ENCODE results near the gene TMEM109.

TMEM109 gene

DNA sequence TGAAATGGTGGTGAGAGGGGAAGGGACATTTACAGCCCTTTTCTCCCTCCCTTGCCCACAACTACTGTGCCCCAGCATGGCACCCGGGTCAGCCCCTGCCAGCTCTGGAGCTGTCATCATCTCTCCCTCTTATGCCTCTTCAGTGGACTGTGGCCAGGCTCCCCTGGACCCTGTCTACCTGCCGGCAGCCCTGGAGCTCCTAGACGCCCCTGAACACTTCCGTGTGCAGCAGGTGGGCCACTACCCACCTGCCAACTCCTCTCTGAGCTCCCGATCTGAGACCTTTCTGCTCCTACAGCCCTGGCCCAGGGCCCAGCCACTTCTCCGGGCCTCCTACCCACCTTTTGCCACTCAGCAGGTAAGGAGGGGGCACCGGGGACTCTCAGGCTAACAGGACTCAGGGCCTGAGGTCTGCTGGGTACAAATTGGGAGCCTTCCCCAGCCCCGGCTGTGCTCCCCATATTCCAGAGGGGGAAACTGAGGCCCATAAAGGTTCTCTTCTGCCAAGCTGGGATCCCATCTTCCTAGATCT lies 13.2 kb downstream of the TMEM109 start:
- no peak overlapping the region for H3K4me2 ChIP-seq
- TF ChIP-seq, protein P1, sequence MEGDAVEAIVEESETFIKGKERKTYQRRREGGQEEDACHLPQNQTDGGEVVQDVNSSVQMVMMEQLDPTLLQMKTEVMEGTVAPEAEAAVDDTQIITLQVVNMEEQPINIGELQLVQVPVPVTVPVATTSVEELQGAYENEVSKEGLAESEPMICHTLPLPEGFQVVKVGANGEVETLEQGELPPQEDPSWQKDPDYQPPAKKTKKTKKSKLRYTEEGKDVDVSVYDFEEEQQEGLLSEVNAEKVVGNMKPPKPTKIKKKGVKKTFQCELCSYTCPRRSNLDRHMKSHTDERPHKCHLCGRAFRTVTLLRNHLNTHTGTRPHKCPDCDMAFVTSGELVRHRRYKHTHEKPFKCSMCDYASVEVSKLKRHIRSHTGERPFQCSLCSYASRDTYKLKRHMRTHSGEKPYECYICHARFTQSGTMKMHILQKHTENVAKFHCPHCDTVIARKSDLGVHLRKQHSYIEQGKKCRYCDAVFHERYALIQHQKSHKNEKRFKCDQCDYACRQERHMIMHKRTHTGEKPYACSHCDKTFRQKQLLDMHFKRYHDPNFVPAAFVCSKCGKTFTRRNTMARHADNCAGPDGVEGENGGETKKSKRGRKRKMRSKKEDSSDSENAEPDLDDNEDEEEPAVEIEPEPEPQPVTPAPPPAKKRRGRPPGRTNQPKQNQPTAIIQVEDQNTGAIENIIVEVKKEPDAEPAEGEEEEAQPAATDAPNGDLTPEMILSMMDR (conservative IDR thresholded peaks at IDR 0.05; ENCODE audit: low read depth, low read length), result no peak
- no peaks in the 10 kb centered on the region for H3K36me3 ChIP-seq (ENCODE audit: insufficient read depth)

DNA sequence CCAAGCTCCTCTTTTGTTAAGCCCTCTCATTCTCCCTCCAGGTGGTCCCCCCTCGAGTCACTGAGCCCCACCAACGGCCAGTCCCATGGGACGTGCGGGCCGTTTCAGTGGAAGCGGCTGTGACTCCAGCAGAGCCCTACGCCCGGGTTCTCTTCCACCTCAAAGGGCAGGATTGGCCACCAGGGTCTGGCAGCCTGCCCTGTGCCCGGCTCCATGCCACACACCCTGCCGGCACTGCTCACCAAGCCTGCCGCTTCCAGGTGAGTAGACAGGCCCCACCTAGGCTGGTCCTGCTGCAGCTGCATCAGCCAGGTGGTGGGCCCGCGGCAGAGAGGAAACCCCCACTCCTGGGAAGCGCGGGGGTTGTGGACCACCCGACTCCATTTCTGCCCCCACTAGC lies 13.6 kb downstream of the TMEM109 start:
- H3K36me3 ChIP-seq (ENCODE audit: insufficient read depth), result no peaks in the 10 kb centered on the region
- H3K4me3 ChIP-seq (IDR thresholded peaks at IDR 0.05; ENCODE audit: insufficient read depth, low read depth, low read length), result no peak overlapping the region
- peaks cover 10% of the 10 kb centered on the region for H3K27me3 ChIP-seq (ENCODE audit: insufficient read depth, low read depth)
- H2AFZ ChIP-seq (ENCODE audit: low read depth), result no peak overlapping the region
- no peak overlapping the region for H3K9ac ChIP-seq
- H4K20me1 ChIP-seq (ENCODE audit: insufficient read depth), result no peaks in the 10 kb centered on the region
- peaks cover 20% of the 10 kb centered on the region for H3K4me1 ChIP-seq (ENCODE audit: low read depth, poor library complexity, severe bottlenecking)
- no peak overlapping the region for H3K27ac ChIP-seq
- TF ChIP-seq, protein P1 (conservative IDR thresholded peaks at IDR 0.05; ENCODE audit: low read depth, low read length), result no peak
- H3K4me2 ChIP-seq, result no peak overlapping the region
- H3K79me2 ChIP-seq (ENCODE audit: insufficient read depth, low read depth), result no peaks in the 10 kb centered on the region

More for the DNA sequence above, 13.2 kb downstream of the TMEM109 start:
- Histone ChIP-seq H3K4me1 (ENCODE audit: low read depth, poor library complexity, severe bottlenecking) (peaks cover 20% of the 10 kb centered on the region), H2AFZ (ENCODE audit: low read depth) (no peak overlapping the region), H3K9ac (no peak overlapping the region), H3K4me3 (IDR thresholded peaks at IDR 0.05; ENCODE audit: insufficient read depth, low read depth, low read length) (no peak overlapping the region), H3K27ac (no peak overlapping the region), H3K79me2 (ENCODE audit: insufficient read depth, low read depth) (no peaks in the 10 kb centered on the region), H3K27me3 (ENCODE audit: insufficient read depth, low read depth) (peaks cover 10% of the 10 kb centered on the region), H4K20me1 (ENCODE audit: insufficient read depth) (no peaks in the 10 kb centered on the region)

DNA sequence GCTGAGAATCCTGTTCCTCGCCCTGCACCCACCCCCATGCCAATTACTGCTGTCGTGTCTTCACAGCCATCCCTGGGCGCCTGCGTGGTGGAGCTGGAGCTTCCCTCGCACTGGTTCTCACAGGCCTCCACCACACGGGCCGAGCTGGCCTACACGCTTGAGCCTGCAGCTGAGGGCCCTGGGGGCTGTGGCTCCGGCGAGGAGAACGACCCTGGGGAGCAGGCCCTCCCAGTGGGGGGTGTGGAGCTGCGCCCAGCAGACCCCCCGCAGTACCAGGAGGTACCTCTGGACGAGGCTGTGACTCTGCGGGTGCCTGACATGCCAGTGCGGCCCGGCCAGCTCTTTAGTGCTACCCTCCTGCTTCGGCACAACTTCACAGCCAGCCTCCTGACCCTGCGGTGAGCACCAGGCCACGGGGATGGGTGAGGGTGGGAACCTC lies 14.6 kb downstream of the TMEM109 start:
- Histone ChIP-seq H3K79me2 (ENCODE audit: insufficient read depth, low read depth) (no peaks in the 10 kb centered on the region), H3K27ac (no peak overlapping the region), H3K4me1 (ENCODE audit: low read depth, poor library complexity, severe bottlenecking) (peaks cover 17% of the 10 kb centered on the region), H3K4me3 (IDR thresholded peaks at IDR 0.05; ENCODE audit: insufficient read depth, low read depth, low read length) (no peak overlapping the region), H3K9ac (no peak overlapping the region), H4K20me1 (ENCODE audit: insufficient read depth) (no peaks in the 10 kb centered on the region), H3K27me3 (ENCODE audit: insufficient read depth, low read depth) (peaks cover 10% of the 10 kb centered on the region), H3K36me3 (ENCODE audit: insufficient read depth) (no peaks in the 10 kb centered on the region), H2AFZ (ENCODE audit: low read depth) (no peak overlapping the region), H3K4me2 (no peak overlapping the region)
- TF ChIP-seq, protein P1 (conservative IDR thresholded peaks at IDR 0.05; ENCODE audit: low read depth, low read length), result no peak

DNA sequence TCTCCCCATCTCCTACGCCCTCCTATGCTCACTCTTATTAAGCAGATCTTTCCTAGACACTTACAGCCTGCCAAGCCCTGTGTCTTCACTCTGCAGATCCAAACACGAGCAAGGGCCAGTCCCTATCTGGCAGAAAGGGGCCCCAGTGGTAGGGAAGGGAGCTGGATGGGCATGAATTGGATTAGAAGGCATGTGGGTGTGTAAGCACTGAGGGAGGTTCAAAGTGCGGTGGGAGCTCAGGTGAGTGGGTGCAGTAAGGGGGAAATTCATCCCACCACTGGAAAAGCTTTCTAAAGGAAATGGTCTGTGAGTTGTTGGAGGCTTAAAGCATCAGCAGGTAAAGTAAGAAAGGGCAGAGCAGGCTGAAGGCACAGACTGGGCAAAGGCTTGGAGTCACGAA lies 15.8 kb downstream of the TMEM109 start:
- Histone ChIP-seq H3K79me2 (ENCODE audit: insufficient read depth, low read depth) (no peaks in the 10 kb centered on the region), H3K36me3 (ENCODE audit: insufficient read depth) (no peaks in the 10 kb centered on the region), H3K4me3 (IDR thresholded peaks at IDR 0.05; ENCODE audit: insufficient read depth, low read depth, low read length) (no peak overlapping the region), H3K4me1 (ENCODE audit: low read depth, poor library complexity, severe bottlenecking) (peaks cover 12% of the 10 kb centered on the region), H3K27me3 (ENCODE audit: insufficient read depth, low read depth) (peaks cover 6% of the 10 kb centered on the region), H3K9ac (no peak overlapping the region), H3K4me2 (no peak overlapping the region), H4K20me1 (ENCODE audit: insufficient read depth) (no peaks in the 10 kb centered on the region), H2AFZ (ENCODE audit: low read depth) (no peak overlapping the region), H3K27ac (no peak overlapping the region)
- TF ChIP-seq, protein P1 (conservative IDR thresholded peaks at IDR 0.05; ENCODE audit: low read depth, low read length), result no peak

All from KMS-11 (cell line).